SK-N-SH treated with all-trans-retinoic acid at 6 μM for 48 hours (cell line): ENCODE results near the gene LRRC55.

Experiments used
- ATAC-seq: fragments of 200-7000 bp; cut with Tn5 transposase; 3 replicates; pipeline ENCODE4 v1.9.1; 2020; ENCODE audit warnings: mild to moderate bottlenecking, moderate library complexity
- ARNTL ChIP-seq: fragments of 450-650 bp; formaldehyde crosslinking; IDR thresholded peaks from 2 replicates; pipeline ENCODE4 v1.5.0; 2020; ENCODE audit warnings: low read depth, mild to moderate bottlenecking, moderate library complexity, borderline replicate concordance
- BACH2 ChIP-seq: fragments of 250-450 bp; sonication (Bioruptor Pico); IDR thresholded peaks from 2 replicates; pipeline ENCODE4 v1.9.0; 2021; ENCODE audit warnings: mild to moderate bottlenecking, borderline replicate concordance
- CSDC2 ChIP-seq: fragments of 250-450 bp; sonication (Bioruptor Pico); IDR thresholded peaks from 2 replicates; pipeline ENCODE4 v1.5.0; 2020; ENCODE audit warnings: mild to moderate bottlenecking, moderate library complexity
- ESRRG ChIP-seq: fragments of 250-450 bp; sonication (Bioruptor Pico); IDR thresholded peaks from 2 replicates; pipeline ENCODE4 v1.6.1; 2021; ENCODE audit warnings: mild to moderate bottlenecking
- GLIS3 ChIP-seq: fragments of 250-450 bp; sonication (Bioruptor Pico); IDR thresholded peaks from 2 replicates; pipeline ENCODE4 v1.5.0; 2020; ENCODE audit warnings: mild to moderate bottlenecking, moderate library complexity
- ISL1 ChIP-seq: fragments of 250-450 bp; sonication (Bioruptor Pico); IDR thresholded peaks from 2 replicates; pipeline ENCODE4 v2.1.2; 2022; ENCODE audit warnings: mild to moderate bottlenecking, moderate library complexity
- OSR1 ChIP-seq: fragments of 250-450 bp; sonication (Bioruptor Pico); IDR thresholded peaks from 2 replicates; pipeline ENCODE4 v1.8.0; 2022; ENCODE audit warnings: moderate library complexity, mild to moderate bottlenecking, inconsistent platforms
- PPARA ChIP-seq: fragments of 250-450 bp; sonication (Bioruptor Pico); IDR thresholded peaks from 2 replicates; pipeline ENCODE4 v1.5.0; 2020; ENCODE audit warnings: mild to moderate bottlenecking, borderline replicate concordance
- RARB ChIP-seq: fragments of 250-450 bp; sonication (Bioruptor Pico); IDR thresholded peaks from 2 replicates; pipeline ENCODE4 v1.8.0; 2021; ENCODE audit warnings: mild to moderate bottlenecking, moderate library complexity
- SNAI2 ChIP-seq: fragments of 250-450 bp; sonication (Bioruptor Pico); IDR thresholded peaks from 2 replicates; pipeline ENCODE4 v1.5.0; 2020; ENCODE audit warnings: mild to moderate bottlenecking, moderate library complexity
- TCF4 ChIP-seq: fragments of 250-450 bp; sonication (Bioruptor Pico); IDR thresholded peaks from 2 replicates; pipeline ENCODE4 v1.8.0; 2021; ENCODE audit warnings: mild to moderate bottlenecking, moderate library complexity, borderline replicate concordance
- TOX ChIP-seq: fragments of 250-450 bp; sonication (Bioruptor Pico); IDR thresholded peaks from 2 replicates; pipeline ENCODE4 v1.8.0; 2021; ENCODE audit warnings: mild to moderate bottlenecking, moderate library complexity, borderline replicate concordance
- ZC3H10 ChIP-seq: fragments of 250-450 bp; sonication (Bioruptor Pico); IDR thresholded peaks from 2 replicates; pipeline ENCODE4 v1.5.1; 2021; ENCODE audit warnings: mild to moderate bottlenecking, moderate library complexity
- ZFP3 ChIP-seq: fragments of 250-450 bp; sonication (Bioruptor Pico); IDR thresholded peaks from 2 replicates; pipeline ENCODE4 v1.5.0; 2020; ENCODE audit warnings: mild to moderate bottlenecking, moderate library complexity
- ZNF565 ChIP-seq: fragments of 450-650 bp; formaldehyde crosslinking; conservative IDR thresholded peaks from 2 replicates; pipeline ENCODE4 v1.5.0; 2020; ENCODE audit warnings: low read depth, mild to moderate bottlenecking, moderate library complexity
- ZNF70 ChIP-seq: fragments of 450-650 bp; formaldehyde crosslinking; IDR thresholded peaks from 2 replicates; pipeline ENCODE4 v1.5.0; 2020; ENCODE audit warnings: mild to moderate bottlenecking, moderate library complexity
- ZNF8 ChIP-seq: fragments of 450-650 bp; formaldehyde crosslinking; IDR thresholded peaks from 2 replicates; pipeline ENCODE4 v1.5.0; 2020; ENCODE audit warnings: mild to moderate bottlenecking, moderate library complexity
- TF ChIP-seq, protein P1 (sequence below): fragments of 250-450 bp; sonication (Bioruptor Pico); IDR thresholded peaks from 2 replicates; pipeline ENCODE4 v1.8.0; 2021; ENCODE audit warnings: low read depth, mild to moderate bottlenecking, moderate library complexity, borderline replicate concordance
- TF ChIP-seq, protein P2 (sequence below): fragments of 250-450 bp; sonication (Bioruptor Pico); IDR thresholded peaks from 2 replicates; pipeline ENCODE4 v1.5.1; 2020; ENCODE audit warnings: low read depth, mild to moderate bottlenecking, moderate library complexity
- TF ChIP-seq, protein P3 (sequence below): fragments of 250-450 bp; sonication (Bioruptor Pico); IDR thresholded peaks from 2 replicates; pipeline ENCODE4 v1.5.1; 2021; ENCODE audit warnings: mild to moderate bottlenecking, moderate library complexity
- TF ChIP-seq, protein P4 (sequence below): fragments of 250-450 bp; sonication (Bioruptor Pico); IDR thresholded peaks from 2 replicates; pipeline ENCODE4 v1.5.0; 2020; ENCODE audit warnings: mild to moderate bottlenecking, moderate library complexity
- TF ChIP-seq, protein P5 (sequence below): fragments of 250-450 bp; sonication (Bioruptor Pico); IDR thresholded peaks from 2 replicates; pipeline ENCODE4 v1.8.0; 2020; ENCODE audit warnings: mild to moderate bottlenecking, moderate library complexity, borderline replicate concordance

Gene LRRC55

DNA sequence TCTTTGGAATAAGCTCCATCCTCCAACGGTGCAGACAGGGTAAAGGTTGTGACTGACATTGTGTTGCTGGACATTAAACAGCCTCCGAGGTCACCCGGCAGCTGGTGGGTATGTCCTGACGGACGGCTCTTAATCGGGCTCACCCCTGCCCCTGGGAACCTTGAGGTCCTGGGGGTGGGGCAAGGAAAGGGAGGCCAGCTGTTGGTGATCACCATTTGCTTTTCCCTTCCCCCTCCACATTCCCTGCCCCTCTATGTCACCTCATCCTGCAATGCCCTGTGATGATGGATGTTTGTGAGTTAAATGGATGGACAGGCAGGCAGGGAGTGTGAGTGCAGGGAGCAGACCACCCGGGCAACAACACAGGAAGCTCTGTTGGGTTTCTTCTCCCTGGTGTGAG is 29.0 kb downstream of the LRRC55 start:
- no peak for ATAC-seq
- TF ChIP-seq TCF4 (CRISPR knock-in tag) (no peak), OSR1 (no peak), TOX (CRISPR knock-in tag) (no peak), CSDC2 (no peak), BACH2 (CRISPR knock-in tag) (no peak), PPARA (CRISPR knock-in tag) (no peak), RARB (CRISPR knock-in tag) (no peak), ESRRG (CRISPR knock-in tag) (no peak), ZNF565 (CRISPR knock-in tag) (no peak), SNAI2 (CRISPR knock-in tag) (no peak), ISL1 (CRISPR knock-in tag) (no peak), ZNF70 (CRISPR knock-in tag) (no peak), ZNF8 (CRISPR knock-in tag) (no peak), GLIS3 (CRISPR knock-in tag) (no peak), ARNTL (CRISPR knock-in tag) (no peak)
- TF ChIP-seq, protein P1, sequence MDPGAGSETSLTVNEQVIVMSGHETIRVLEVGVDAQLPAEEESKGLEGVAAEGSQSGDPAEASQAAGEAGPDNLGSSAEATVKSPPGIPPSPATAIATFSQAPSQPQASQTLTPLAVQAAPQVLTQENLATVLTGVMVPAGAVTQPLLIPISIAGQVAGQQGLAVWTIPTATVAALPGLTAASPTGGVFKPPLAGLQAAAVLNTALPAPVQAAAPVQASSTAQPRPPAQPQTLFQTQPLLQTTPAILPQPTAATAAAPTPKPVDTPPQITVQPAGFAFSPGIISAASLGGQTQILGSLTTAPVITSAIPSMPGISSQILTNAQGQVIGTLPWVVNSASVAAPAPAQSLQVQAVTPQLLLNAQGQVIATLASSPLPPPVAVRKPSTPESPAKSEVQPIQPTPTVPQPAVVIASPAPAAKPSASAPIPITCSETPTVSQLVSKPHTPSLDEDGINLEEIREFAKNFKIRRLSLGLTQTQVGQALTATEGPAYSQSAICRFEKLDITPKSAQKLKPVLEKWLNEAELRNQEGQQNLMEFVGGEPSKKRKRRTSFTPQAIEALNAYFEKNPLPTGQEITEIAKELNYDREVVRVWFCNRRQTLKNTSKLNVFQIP (CRISPR knock-in tag) = no peak
- TF ChIP-seq, protein P2, sequence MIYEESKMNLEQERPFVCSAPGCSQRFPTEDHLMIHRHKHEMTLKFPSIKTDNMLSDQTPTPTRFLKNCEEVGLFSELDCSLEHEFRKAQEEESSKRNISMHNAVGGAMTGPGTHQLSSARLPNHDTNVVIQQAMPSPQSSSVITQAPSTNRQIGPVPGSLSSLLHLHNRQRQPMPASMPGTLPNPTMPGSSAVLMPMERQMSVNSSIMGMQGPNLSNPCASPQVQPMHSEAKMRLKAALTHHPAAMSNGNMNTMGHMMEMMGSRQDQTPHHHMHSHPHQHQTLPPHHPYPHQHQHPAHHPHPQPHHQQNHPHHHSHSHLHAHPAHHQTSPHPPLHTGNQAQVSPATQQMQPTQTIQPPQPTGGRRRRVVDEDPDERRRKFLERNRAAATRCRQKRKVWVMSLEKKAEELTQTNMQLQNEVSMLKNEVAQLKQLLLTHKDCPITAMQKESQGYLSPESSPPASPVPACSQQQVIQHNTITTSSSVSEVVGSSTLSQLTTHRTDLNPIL = no peak
- TF ChIP-seq, protein P3, sequence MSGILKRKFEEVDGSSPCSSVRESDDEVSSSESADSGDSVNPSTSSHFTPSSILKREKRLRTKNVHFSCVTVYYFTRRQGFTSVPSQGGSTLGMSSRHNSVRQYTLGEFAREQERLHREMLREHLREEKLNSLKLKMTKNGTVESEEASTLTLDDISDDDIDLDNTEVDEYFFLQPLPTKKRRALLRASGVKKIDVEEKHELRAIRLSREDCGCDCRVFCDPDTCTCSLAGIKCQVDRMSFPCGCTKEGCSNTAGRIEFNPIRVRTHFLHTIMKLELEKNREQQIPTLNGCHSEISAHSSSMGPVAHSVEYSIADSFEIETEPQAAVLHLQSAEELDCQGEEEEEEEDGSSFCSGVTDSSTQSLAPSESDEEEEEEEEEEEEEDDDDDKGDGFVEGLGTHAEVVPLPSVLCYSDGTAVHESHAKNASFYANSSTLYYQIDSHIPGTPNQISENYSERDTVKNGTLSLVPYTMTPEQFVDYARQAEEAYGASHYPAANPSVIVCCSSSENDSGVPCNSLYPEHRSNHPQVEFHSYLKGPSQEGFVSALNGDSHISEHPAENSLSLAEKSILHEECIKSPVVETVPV = no peak
- TF ChIP-seq, protein P4, sequence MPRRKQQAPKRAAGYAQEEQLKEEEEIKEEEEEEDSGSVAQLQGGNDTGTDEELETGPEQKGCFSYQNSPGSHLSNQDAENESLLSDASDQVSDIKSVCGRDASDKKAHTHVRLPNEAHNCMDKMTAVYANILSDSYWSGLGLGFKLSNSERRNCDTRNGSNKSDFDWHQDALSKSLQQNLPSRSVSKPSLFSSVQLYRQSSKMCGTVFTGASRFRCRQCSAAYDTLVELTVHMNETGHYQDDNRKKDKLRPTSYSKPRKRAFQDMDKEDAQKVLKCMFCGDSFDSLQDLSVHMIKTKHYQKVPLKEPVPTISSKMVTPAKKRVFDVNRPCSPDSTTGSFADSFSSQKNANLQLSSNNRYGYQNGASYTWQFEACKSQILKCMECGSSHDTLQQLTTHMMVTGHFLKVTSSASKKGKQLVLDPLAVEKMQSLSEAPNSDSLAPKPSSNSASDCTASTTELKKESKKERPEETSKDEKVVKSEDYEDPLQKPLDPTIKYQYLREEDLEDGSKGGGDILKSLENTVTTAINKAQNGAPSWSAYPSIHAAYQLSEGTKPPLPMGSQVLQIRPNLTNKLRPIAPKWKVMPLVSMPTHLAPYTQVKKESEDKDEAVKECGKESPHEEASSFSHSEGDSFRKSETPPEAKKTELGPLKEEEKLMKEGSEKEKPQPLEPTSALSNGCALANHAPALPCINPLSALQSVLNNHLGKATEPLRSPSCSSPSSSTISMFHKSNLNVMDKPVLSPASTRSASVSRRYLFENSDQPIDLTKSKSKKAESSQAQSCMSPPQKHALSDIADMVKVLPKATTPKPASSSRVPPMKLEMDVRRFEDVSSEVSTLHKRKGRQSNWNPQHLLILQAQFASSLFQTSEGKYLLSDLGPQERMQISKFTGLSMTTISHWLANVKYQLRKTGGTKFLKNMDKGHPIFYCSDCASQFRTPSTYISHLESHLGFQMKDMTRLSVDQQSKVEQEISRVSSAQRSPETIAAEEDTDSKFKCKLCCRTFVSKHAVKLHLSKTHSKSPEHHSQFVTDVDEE (CRISPR knock-in tag) = no peak
- TF ChIP-seq, protein P5, sequence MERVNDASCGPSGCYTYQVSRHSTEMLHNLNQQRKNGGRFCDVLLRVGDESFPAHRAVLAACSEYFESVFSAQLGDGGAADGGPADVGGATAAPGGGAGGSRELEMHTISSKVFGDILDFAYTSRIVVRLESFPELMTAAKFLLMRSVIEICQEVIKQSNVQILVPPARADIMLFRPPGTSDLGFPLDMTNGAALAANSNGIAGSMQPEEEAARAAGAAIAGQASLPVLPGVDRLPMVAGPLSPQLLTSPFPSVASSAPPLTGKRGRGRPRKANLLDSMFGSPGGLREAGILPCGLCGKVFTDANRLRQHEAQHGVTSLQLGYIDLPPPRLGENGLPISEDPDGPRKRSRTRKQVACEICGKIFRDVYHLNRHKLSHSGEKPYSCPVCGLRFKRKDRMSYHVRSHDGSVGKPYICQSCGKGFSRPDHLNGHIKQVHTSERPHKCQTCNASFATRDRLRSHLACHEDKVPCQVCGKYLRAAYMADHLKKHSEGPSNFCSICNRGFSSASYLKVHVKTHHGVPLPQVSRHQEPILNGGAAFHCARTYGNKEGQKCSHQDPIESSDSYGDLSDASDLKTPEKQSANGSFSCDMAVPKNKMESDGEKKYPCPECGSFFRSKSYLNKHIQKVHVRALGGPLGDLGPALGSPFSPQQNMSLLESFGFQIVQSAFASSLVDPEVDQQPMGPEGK (CRISPR knock-in tag) = no peak
- TF ChIP-seq, all 23 proteins: peak for 0

DNA sequence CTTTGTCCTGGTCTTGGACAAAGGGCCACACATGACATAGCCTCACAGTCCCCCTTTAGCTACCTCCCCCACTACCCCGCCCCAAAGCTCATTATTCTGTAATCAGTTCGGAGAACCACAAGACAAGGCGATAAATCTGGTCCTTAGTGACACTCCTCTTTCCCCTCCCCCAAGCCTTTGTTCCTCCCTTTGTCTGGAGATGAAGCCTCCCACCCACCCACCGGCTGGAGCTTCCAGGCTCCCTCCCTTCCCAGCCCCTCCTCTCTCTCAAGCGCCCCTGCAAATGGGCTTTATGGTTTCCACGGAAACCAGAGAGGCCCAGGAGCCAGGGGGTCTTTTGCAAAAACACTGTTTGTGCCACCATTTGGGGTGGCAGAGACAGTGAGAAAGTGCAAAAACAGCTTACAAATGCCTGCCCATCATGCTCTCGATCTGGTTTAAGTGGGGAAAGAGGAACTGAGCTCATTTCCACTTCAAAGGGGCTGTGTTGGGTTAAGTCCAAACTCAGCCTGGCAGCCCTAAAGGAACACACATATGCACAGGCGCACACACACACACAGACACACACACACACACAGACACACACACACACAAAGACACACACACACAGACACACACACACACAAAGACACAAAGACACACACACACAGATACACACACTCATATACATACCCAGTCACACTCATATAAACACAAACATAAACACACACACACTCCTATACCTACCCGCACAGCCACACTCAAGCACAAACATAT is 31.8 kb downstream of the LRRC55 start:
- no peak for ATAC-seq
- no peak for TF ChIP-seq BACH2 (CRISPR knock-in tag)
- TF ChIP-seq PPARA (CRISPR knock-in tag) = no peak
- TF ChIP-seq, protein P1 (CRISPR knock-in tag) = no peak
- TF ChIP-seq ZNF8 (CRISPR knock-in tag) = no peak
- no peak for TF ChIP-seq ZNF70 (CRISPR knock-in tag)
- TF ChIP-seq, protein P2 = no peak
- TF ChIP-seq ZNF565 (CRISPR knock-in tag) = no peak
- no peak for TF ChIP-seq TOX (CRISPR knock-in tag)
- no peak for TF ChIP-seq ZFP3 (CRISPR knock-in tag)
- no peak for TF ChIP-seq ZC3H10 (CRISPR knock-in tag)
- TF ChIP-seq OSR1 = no peak
- TF ChIP-seq, protein P4 (CRISPR knock-in tag) = no peak
- TF ChIP-seq GLIS3 (CRISPR knock-in tag) = no peak
- no peak for TF ChIP-seq RARB (CRISPR knock-in tag)
